NCI-H748 (cell line): ENCODE results near the gene PKN1.
"Not testable (repeated sequence)": the region's sequence is repeated elsewhere in the genome, so short reads cannot be mapped to it uniquely, and the experiment has no call there.

ENCODE experiments used
- DNase-seq: peaks from one replicate; lab custom pipeline; 2025; ENCODE audit not compliant: unreplicated experiment; lab: John Stamatoyannopoulos, UW

PKN1 gene

DNA sequence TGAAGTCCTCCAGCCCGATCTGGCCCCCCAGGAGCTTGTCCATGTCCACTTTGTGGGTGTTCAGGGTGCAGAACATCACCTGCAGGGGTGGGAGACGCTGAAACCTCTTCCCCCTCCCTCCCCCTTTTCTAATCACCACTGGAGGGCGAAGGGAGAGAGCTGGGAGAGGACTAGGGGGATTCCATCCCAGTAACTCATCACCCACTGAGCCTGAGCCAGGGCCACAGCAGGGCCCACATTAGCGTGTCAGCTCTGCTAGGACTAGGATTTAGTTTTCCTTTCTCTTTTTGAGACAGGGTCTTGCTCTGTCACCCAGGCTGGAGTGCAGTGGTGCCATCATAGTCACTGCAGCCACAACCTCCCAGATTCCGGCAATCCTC lies 47.6 kb downstream of the PKN1 start:
- no peak for DNase-seq

DNA sequence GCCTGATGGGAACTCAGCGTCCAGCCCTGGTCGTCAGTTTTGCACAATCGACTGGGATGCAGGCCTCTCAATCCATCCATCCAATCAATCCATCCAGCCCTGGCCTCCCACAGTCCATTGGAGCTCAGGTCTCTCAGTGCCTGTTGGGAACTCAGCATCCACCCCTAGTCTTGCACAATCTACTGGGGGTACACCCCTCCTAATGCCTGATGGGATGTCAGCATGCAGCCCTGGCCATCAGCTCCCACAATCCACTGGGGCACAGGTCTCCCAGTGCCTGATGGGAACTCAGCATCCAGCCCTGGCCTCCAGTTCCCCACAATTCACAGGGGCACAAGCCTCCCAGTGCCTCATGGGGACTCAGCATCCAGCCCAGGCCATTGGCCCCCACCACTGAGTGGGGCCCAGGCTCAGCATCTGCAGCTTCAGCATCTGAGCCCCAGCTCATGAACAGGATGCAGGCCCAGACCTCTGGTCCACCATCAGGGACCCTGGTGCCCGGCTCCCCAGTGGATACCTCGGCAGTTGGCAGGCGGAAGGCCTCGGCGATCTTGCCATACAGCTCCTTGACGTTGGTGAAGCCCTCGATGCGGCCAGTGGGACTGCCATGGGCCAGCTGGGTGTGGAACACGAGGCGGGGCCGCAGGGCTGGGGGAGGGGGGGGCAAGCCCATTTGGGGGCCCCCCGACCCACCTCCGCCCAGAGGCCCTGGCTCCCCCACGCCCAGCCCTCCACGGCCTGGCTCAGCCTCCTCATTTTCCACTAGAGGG lies 49.3 kb downstream of the PKN1 start:
- DNase-seq, result no peak

DNA sequence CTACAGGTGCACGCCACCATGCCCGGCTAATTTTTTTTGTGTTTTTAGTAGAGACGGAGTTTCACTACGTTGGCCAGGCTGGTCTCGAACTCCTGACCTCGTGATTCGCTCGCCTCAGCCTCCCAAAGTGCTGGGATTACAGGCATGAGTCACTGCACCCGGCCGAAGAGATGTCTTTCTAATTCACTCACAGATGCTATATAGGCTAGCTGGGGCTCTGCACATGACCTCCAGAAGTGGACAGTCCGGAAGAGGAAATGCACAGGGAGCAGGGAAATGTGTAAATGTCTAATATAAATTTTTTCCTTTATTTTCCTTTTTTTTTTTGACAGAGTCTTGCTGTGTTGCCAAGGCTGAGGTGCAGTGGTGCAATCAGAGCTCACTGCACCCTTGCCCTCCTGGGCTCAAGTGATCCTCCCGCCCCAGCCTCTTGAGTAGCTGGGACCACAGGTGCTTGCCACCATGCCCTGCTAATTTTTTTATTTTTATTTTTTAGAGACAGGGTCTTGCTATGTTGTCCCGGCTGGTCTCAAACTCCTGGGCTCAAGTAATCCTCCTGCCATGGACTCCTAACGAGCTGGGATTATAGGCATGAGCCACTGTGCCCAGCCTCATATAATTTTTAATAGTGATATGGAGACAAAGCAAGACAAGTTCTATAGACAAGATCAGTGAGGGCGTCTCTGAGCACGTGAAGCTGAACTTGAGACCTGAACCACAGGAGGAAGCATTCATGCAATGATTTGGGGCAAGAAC lies 54.4 kb downstream of the PKN1 start:
- DNase-seq, result no peak

DNA sequence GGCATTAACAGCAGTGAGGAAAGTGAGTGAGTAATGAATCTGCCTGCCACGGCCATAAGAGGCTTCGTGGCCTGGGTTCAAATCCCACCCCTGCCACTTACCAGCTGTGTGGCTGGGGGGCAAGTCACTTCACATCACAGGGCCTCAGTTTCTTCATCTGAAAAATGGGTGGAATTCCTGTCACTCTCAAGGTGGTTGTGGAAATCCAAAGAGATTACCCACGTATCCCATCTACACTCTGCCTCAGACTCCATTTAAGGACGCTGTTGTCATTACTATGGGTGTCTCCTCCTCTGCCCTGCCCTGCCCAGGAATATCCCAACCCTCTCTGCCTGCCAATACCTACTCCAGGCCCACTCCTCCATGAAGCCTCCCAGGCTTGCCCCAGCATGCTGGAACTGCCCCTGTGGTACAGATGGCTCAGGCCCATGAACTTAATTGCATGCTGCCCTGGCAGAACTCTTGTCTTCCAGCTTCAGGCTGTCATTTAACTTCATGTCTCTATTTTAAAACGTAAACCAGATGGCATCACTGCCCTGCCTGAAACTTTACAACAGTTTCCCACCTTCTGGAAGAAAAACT lies 59.7 kb downstream of the PKN1 start:
- DNase-seq, result no peak

DNA sequence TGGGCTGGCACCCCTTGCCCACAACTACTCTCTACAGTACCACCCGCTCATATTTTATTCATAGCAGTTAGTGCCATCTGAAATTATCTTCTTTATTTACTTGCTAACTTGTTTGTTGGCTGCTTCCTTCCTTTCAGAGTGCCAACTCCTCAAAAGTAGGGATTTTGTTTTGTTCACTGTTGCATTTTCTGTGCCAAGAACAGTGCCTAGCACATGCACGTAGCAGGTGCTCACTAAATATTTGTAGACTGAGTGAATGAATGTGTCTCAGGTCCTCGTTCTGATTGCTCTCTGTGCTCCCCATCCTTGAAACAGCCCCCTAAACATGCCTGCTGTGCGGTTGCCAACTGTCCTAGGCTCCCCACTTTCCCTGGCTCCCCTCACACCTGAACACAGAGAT lies 61.3 kb downstream of the PKN1 start:
- DNase-seq, result no peak

DNA sequence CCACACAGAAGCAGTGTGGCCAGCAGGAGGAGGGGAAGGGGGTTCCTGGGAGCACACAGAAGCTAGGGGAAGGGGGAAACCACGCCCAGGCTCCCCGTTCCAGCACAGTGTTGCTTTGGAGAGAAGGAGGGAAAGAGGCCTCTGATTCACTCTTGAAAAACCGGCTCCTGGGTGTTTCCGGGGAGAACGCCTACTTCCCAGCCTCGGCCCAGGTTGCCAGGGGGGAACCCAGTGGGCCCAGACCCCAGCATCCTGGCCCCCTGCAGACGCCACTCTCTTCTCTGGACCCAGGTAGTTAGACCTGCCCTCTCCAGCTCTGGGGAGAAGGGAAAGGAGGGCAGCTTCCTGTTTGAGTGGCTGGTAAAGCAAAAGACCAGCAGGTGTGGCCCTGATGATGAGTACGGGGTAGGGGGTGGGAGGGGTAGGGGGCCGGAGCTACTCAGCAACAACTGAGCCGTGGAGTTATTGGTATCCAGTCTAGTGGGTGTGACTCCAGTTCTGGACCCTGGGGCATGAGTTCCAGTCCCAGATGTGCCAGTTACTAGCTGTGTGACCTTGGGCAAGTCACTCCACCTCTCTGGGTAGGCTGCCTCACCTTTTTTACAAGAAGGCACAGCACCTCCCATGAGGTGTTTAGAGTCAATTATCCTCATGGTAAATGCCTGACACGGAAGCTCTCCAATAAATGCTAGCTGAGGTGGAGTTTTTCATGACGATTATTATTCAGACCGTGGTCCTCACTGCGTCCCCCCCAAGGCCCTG lies 62.0 kb downstream of the PKN1 start:
- DNase-seq, result no peak

DNA sequence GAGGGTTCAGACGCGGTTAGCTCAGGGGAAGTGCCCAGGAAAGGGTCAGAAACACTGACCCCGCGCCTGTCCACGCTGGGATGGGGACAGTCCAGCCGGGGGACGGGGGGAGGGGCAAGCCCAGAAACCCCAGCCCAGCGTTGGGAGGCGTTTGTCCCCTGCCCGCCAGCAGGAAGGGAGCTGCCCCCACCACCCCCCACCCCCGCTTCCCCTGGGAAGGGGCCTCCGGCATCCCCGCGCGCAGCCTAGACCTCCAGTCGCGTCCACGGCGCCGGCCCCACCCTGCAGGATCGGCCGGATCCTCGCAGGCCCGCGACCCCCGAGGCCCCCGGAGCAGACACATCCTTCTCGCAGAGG lies 62.5 kb downstream of the PKN1 start:
- peak; percentile 30 for DNase-seq

DNA sequence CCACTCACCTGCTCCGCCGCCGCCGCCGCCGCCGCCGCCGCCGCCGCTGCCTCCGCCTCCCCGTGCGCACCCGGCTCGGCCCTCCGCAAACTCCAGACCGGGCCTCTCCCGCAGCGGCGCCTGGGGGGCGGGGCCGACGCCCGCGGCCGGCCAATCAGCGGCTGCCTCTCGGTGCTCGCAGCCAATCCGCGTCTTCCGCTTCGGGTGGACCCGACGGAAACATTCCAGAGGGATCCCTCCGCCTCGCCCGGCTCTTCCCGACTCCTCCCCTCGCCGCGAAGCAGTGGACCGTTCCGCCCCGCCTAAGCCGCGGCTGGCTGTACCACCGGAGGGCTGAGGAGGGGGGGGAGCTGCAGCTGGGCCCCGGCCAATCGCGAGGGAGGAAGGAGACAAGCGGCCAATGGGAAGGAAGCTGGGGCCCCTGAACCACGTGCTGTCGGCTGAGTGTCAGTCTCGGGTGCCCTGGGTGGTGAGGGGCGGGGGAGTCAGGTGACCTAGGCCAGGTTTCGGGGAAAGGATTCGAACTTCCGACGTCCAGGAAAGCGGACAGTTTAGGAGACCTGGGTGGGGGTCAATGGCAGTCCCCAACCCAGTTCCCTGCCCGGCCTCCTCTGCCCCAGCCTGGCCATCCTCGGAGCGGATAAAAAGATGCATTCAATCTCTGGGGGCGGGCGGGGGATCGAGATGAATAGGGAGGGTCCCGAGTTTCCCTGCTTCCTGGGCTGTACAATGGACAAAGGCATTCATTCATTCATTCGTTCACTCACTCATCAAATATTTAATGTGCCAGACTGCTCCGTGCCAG lies 63.1 kb downstream of the PKN1 start, which contains the start of gene GIPC1:
Gene GIPC1, minus strand, starts transcription at position 99 of the 805 bp plus-strand sequence. CDS start 13,151 bp downstream, outside the sequence.
- peak; percentile 96 for DNase-seq

DNA sequence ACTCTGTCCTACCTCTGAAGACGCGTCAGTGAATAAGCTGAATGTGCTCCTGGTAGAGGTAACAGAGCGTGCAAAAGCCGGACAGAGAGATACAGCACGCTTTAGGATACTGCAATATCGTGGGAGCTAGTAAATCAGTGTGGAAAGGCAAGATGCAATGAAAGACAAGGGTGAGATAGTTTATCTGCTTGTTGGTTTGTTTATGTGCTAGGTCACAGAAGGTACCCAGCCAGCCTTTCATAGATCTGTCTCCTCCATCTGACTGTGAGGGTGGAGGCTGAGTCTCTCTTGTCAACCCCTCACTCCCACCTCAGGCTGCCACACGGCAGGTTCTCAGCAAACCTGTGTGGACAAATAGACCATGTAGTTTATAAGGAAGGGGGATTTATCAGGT lies 63.7 kb downstream of the PKN1 start:
- DNase-seq, result no peak

DNA sequence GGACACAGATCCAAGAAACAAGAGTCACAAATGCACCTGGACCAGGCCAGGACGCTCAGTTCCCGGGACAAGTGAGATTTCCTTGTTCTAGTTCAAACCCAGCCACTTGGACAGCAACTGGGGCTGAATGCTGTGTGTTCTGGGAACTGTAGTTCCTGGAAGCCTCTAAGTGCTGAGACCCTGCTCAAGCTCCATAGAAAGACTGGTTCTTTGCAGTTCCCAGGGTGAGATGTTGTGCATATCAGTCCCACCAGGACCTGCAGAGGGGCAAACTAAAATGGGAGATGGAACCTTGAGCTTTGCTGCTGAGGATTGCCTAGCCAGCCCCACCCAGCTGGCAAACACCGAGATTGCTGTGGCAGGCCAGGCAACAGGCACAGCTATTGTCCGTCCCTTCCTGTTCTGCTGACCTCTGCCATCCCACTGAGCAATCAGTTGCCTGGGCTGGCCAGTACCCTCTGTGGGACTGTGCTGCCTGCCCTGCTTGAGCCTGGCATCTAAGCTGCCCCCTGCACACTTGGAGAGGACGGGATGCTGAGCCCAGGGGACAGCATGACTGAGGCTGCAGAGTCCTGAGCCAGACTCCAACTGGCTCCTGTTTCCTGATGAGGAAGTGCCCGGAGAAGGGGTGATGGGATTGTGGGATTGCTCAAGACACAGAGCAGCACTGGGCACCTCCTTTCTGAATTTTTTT lies 64.3 kb downstream of the PKN1 start:
- DNase-seq, result no peak

DNA sequence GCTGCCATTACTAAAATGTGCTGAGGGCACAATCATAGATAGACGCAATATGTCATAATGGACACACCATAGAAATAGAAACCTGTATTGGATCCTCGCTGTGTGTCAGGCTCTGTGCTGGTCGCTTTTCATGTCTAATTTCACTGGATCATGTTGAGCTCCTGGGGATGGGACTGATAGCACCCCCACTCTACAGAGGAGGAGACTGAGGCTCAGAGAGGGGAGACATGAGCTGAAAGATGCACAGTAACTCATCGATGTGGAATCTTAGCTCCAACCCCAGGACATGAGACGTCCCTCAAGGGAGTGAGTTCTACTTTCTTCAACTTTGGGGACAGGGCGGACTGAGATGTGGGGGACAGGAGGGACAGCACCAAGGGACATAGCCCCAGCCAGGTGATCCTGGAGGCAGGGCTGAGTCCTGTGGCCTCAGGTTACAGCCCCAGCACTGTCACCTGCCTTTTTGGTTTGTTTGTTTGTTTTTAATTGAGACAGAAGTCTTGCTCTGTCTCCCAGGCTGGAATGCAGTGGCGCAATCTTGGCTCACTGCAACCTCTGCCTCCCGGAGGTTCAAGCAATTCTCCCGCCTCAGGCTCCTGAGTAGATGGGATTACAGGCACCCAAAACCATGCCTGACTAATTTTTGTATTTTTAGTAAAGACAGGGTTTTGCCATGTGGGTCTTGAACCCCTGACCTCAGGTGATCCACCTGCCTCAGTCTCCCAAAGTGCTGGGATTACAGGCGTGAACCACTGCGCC lies 69.4 kb downstream of the PKN1 start:
- DNase-seq, result peak; percentile 17

DNA sequence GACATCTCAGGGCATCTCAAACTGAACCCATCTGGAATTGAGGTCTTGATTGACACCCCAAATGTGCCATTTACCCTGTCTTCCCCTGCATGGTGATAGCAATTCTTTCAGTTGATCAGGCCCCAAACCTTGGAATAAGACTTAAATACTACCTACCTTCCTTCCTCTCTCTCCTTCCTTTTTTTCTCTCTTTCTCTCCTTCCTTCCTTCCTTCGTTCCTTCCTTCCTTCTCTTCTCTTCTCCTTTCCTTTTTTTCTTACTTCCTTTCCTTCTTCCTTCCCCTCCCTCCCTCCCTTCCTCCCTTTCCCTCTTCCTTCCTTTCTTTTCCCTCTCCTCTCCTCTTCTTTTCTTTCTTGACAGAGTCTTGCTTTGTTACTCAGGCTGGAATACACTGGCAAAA lies 70.2 kb downstream of the PKN1 start:
- no peak for DNase-seq

DNA sequence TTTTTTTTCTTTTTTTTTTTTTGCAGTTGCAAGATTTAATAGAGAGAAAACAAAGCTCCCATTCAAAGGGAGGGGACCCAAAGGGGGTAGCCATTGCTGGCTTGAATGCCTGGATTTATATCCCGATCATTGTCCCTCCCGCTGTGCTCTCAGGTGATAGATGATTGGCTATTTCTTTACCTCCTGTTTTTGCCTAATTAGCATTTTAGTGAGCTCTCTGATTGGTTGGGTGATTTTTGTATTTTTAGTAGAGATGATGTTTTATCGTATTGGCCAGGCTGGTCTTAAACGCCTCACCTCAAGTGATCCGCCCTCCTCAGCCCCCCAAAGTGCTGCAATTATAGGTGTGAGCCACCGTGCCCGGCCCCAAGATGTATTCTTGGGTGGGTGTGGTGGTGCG lies 71.5 kb downstream of the PKN1 start:
- not testable (repeated sequence) for DNase-seq

DNA sequence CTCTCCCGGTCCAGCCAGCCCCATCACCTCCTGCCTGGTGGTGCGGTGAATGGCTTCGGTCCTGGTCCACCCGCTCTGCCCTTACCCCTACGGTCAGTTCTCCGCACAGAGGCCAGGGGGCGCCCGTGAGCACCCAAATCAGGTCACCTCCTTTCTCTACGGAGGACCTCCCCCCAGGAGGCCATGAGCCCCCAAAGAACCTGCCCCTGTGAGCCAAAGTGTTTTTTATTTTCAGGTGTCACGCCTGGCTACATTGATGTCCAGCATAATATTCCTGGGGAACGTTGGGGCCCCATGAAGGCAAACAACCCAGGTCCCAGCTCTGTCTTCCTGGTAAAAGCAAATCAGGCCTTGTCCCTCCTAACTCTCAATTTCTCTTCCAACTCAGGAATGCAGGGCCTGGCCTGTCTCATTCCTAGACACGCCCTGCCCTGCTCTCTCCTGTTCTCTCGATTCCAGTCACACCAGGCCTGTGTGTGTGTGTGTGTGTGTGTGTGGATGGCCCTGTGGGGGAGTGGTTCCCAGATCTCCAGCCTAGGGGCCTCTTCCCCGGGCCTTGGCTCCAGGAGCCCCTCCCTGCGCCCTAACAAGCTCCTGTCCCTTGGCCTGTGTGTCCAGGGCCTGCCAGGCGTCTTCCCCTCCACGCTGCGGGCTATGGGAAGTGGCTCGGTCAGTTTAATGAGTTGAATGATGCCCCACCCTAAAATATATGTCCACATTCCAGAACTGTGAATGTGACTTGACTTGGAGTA lies 72.6 kb downstream of the PKN1 start:
- DNase-seq, result peak; percentile 17

DNA sequence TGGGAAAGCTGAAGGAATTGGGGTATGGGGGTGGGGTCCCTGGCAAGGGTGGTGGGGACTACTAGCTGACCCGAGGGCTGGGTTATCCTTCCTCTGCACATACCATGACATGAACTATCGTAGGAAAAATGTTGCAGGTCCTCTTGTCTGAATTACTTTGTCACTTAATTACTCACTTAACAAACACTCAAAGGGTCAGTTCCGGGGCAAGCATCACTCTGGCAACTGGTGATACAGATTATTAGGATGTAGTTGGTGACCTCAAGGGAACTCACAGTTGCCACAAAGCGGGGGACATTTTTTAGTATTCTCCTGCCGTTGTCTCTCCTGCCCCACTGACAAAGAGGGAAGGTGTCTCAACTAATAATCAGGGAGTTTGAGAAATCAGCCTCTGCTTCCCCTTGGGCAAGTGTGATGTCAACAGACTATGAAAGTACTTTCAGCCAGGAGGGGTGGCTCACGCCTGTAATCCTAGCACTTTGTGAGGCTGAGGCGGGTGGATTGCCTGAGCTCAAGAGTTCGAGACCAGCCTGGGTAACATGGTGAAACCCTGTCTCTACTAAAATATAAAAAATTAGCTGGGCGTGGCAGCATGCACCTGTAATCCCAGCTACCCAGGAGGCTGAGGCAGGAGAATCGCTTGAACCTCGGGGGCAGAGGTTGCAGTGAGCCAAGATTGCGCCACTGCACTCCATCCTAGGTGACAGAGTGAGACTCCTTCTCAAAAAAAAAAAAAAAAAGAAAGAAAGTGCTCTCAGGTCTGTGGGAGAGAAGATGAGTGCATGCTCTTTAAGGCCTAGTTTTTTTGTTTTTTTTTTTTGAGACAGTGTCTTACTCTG lies 74.8 kb downstream of the PKN1 start:
- DNase-seq, result no peak

DNA sequence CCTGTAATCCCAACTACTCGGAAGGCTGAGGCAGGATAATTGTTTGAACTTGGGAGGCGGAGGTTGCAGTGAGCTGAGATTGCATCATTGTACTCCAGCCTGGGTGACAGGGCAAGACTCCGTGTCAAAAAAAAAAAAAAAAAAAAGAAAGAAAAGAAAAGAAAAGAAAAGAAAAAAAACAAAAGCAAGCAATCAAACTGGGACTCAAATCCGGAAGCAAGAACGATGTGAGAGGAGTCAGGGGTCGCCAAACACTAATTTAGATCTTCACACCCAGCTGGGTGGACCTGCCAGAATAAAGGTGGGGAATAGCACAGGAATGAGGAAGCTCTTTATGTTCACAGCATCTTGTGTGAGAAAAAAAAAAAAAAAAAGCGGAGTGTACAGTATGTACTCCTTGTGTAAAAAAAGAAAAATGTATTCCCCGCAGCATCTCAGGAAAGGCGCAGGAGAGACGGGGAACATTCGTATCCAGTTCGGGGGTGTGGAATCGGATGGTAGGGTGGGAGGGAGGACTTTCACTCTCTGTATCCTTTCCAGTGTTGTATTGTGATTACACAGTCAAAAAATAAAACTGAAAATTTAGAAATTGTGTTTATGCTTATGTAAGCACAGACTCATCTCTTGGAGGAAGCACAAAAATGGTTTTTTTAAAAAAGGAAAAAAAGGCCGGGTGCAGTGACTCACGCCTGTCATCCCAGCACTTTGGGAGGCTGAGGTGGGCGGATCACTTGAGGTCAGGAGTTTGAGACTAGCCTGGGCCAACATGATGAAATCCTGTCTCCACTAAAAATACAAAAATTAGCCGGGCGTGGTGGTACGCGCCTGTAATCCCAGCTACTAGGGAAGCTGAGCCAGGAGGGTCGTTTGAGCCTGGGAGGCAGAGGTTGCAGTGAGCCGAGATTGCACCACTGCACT lies 77.5 kb downstream of the PKN1 start:
- DNase-seq, result no peak

DNA sequence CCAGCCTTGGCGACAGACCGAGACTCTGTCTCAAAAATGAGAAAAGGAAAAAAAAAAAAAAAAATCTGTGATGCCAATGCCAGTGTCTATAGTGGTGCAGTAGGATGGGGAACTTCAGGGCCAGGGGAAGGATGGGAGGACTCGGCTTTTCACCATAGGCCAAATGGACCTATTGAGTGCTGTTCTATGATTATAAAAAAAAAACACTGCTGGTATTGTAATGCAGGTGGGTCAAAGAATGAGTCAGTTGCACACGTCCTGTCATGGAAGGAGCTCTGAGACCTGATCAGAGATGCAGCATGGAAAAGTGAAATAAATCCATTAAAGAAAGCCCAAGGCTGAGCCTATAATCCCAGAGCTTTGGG lies 78.1 kb downstream of the PKN1 start:
- no peak for DNase-seq
